HUDEP-2 (cell line): ENCODE results near the gene OCA2.
"Not testable (repeated sequence)": the region's sequence is repeated elsewhere in the genome, so short reads cannot be mapped to it uniquely, and the experiment has no call there.

Experiments used
- DNase-seq, 76 experiments: peaks; one replicate each; lab custom pipeline; 2025; ENCODE audit not compliant: unreplicated experiment in 76 of 76; lab: John Stamatoyannopoulos, UW

The OCA2 gene

GRCh38 chr15:28098766-28099554 lies at the start of gene OCA2:
Gene OCA2 (minus strand): TSS chr15:28099315. CDS start chr15:28081874, 17,441 bp downstream.
- DNase-seq: peak in 47 of 76 experiments; percentile 4 to 67 (median 36)

- no peak for DNase-seq
Observed at GRCh38 chr15:28147801-28148200, 48.7 kb upstream of the OCA2 start.

DNA sequence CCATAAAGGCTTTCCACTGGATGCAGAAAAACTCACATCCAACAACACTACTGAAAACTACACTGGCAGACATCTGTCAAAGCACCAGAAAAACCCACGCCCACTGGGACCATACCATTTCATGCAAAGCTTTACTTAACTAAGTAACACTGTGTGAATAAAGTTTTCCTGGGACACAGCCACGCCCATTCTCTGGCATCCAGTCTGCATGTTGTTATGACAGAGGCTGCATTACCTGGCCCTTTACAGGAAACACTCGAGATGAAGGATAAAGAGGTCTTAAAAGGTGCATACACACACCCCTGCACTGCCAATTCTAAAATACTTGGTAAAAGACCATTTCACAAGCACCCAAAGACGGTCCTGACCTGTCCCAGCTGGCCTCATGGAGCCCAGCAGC lies 46.3 kb upstream of the OCA2 start:
- DNase-seq: not testable (repeated sequence)

GRCh38 chr15:28140062-28140461 lies 40.9 kb upstream of the OCA2 start:
- no peak for DNase-seq

- not testable (repeated sequence) for DNase-seq
Observed at GRCh38 chr15:28137408-28138039, 38.4 kb upstream of the OCA2 start.

DNA sequence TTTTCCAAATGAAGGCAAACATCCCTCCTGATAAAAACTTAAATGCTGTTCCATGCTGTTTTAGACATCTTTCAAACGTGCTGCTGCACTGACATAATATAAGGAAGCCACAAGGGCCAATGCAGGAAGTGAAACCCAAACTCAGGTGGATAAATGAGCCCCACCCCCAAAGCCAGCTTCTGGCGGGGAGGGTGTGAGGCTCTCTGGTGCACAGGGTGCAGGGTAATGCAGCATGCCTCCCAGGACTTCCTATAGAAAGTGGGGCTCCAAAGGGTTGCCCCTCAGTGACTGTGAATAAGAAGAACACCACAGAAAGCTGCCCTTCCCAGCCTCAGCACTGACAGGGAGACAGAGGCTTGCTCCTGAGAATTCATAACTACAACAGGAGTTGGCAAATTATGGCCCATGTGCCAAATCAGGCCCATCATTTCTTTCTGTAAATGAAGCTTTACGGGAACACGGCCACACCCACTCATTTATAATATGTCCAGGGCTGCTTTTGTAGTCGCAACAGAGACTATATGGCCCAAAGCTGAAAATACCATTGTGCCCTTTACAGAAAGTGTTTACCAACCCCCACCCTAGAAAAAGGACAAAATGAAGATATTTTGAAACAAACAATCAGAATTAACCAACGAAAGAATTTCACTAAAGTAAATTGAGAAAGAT lies 37.3 kb upstream of the OCA2 start:
- not testable (repeated sequence) for DNase-seq

DNA sequence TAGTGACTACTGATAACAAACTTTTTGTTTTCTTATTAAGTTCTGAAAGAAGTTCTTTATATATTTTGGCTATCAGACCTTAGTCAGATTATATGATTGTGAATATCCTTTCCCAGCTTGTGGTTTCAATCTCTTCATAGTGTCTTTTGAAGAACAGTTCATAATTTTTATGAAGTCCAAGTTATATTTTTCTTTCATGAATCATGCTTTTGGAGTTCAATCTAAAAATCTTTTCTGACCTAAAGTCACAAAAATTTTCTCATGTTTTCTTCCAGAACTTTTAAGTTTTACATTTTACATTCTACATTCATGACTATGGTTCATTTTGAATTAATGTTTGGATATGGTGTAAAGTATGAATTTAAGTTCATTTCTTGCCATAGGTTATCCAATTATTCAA lies 34.2 kb upstream of the OCA2 start:
- DNase-seq: no peak

- DNase-seq: no peak
Observed at GRCh38 chr15:28132524-28133275, 33.6 kb upstream of the OCA2 start.

DNA sequence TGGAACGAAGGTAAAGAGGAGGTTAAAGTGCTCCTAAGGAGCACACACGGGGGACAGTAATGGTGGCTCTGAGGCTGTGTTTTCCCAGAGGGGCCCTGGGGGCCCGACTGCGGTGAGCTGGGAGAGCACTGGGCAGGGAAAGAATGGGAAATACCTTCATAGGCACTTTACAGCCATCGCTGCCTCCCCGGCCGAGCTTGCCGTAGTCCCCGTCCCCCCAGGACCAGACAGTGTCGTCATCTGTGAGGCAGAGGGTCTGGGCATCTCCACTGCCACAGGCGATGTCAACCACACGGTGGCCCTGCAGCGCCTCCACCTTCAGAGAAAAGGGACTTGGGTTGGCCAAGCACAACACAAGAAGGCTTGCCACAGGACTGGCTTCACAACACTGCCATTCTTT lies 32.8 kb upstream of the OCA2 start:
- no peak for DNase-seq

- no peak for DNase-seq
Observed at GRCh38 chr15:28131400-28131799, 32.3 kb upstream of the OCA2 start.

GRCh38 chr15:28130651-28131050 lies 31.5 kb upstream of the OCA2 start:
- DNase-seq: no peak

DNA sequence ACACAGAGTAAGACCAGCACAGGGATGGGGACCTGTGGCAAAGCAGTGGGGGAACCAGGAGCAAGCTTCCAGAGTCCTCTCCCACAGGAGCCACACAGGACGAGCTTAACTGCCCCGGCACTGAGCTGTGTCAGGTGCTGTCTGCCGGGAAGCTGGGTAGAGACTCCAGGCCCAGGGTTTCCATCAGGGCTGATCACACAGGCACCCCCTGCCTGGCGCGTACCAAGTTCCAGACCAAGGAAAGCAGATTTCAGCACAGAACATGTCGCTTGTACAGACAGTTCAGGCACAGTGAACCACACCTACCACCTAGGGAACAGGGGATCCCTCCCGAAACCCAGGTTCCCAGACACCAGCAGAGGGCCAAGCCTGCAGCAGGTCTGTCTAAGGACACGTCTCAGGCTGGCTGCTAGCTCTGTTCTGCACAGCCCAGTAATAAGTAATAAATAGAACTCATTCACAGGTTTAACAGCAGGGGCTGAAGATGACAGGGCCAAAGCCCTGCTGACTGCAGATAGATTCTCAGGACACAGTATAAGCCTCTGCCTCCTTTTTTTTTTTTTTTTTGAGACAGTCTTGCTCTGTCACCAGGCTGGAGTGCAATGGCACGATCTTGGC lies 30.2 kb upstream of the OCA2 start:
- DNase-seq: no peak

DNA sequence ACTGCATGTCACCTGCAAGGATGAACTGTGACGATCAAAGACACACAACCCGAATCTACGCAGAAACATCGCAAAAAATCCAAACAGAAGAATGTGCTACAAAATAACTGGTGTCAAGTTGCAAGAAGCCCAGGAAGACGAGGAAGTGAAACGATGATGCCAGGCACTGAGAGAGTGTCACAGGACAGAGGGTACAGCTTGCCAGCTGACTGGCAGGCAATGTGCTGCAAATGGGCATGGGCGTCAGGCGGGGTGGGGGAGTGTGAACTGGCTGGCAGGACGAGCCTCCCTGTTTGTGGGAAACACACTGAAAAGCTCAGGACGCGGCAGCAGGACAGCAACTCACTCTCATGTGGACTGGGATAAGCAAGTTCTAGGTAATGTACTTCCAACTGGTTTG lies 28.9 kb upstream of the OCA2 start:
- DNase-seq: no peak

DNA sequence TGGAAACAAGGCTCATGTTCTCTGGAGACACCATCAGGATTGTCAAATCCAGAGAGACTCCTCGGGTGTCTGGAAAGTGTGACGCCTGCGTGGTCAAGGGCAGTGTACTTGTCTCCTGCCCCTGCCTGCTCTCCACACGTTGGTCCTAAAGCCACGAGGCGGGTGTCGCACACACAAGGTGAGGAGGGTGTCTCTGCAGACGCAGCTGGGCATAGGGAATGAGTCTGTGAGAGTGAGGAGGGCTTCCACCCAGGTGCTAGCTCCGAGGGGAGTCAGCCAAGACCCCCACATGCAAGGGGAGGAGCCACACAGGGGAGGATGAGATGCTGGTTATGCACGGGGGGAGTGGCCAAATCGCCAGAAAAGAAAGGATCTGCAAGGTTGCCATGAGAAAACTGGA lies 27.9 kb upstream of the OCA2 start:
- DNase-seq: no peak

GRCh38 chr15:28125673-28126651 lies 26.8 kb upstream of the OCA2 start:
- DNase-seq: peak in 17 of 76 experiments; percentile 7 to 42 (median 20)

DNA sequence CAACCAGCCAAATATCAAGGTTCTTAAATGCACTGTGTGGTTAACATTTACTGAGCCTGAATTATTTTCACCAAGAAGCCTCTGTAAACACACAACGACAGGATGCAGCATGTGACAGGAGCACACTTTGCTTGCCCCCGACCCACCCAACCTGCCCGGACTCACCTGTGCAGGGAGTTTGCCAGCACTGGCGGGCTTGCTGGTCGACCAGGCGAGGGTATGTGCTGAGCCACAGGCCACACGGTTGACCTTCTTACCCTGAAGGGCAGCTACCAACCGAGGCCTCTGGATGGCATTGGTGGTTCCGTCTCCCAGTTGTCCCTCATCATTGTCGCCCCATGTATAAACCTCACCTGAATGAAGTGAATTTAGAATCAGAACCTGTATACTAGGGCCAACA lies 25.7 kb upstream of the OCA2 start:
- DNase-seq: no peak

GRCh38 chr15:28123408-28124023 lies 24.4 kb upstream of the OCA2 start:
- peak in 54 of 76 experiments; percentile 5 to 77 (median 40) for DNase-seq

DNA sequence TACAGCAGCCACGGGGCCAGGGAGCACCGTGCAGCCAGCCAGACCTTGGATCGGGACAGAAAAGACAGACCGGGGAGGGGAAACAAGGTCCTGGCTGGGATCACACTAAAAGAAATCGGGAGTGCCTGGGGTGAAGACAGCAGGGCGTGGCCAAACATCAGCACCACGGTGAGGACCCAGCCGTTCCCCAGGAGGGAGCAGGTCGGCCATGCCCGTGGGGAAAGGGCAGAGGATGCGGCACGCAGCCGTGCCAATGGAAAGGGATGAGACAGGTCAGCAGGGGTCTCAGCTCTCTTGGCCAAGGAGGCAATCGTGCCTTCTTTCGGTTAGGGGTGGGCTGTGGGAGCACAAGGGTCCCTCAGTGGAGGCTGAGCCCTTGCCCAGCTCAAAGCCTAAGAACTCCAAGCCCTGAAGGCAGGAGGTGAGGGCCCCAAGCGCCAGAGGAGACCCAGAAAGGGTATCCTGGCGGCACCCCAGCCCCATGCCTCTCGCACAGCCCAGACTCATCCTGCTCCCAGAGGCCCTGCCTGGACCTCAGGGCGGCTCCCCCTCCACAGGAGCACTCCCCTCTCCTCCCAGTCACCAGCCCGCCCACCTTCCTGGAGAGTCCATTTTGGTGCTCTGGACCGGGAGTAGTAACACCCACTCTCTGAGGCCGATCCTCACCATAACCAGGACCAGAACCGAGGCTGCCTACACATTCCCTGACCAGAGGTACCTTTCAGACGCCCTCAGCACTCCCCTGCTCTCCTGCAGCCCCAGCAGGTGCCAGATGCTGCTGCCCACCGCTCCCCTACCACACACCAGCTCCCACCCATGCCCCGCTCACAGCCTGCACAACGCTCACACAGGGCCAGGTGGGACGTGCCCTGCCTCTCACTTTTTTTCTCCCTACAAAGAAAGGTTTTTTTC lies 23.2 kb upstream of the OCA2 start:
- no peak for DNase-seq
